ENCODE data around the gene TENM4.
A peak's percentile ranks its signal among the peaks of the same experiment; 100 is the strongest.

Gene TENM4

GRCh38 chr11:79189601-79190000 lies 251.2 kb downstream of the TENM4 start:
- H3K36me3 Mint-ChIP-seq (ENCODE audit: low read depth) = peaks cover 55% of the 10 kb centered on the region
- H3K27me3 Mint-ChIP-seq (ENCODE audit: low read depth, poor library complexity) = no peaks in the 10 kb centered on the region
- H3K9me3 Mint-ChIP-seq = peaks cover 42% of the 10 kb centered on the region
- DNase-seq = no peak
- H3K27ac Mint-ChIP-seq = no peak overlapping the region
- H3K4me3 Mint-ChIP-seq = no peak overlapping the region
- H3K4me1 Mint-ChIP-seq = no peaks in the 10 kb centered on the region
- no peak for TF ChIP-seq CTCF (IDR thresholded peaks at IDR 0.05)

GRCh38 chr11:79189055-79189454 lies 251.8 kb downstream of the TENM4 start:
- DNase-seq = no peak
- no peak for TF ChIP-seq CTCF (IDR thresholded peaks at IDR 0.05)
- H3K27me3 Mint-ChIP-seq (ENCODE audit: low read depth, poor library complexity) = no peaks in the 10 kb centered on the region
- H3K36me3 Mint-ChIP-seq (ENCODE audit: low read depth) = peaks cover 49% of the 10 kb centered on the region
- no peak overlapping the region for H3K4me3 Mint-ChIP-seq
- no peaks in the 10 kb centered on the region for H3K4me1 Mint-ChIP-seq
- no peak overlapping the region for H3K27ac Mint-ChIP-seq
- peaks cover 38% of the 10 kb centered on the region for H3K9me3 Mint-ChIP-seq

- H3K27ac Mint-ChIP-seq = no peak overlapping the region
- no peak overlapping the region for H3K4me3 Mint-ChIP-seq
- peaks cover 26% of the 10 kb centered on the region for H3K9me3 Mint-ChIP-seq
- no peaks in the 10 kb centered on the region for H3K27me3 Mint-ChIP-seq (ENCODE audit: low read depth, poor library complexity)
- peaks cover 34% of the 10 kb centered on the region for H3K36me3 Mint-ChIP-seq (ENCODE audit: low read depth)
- no peak for TF ChIP-seq CTCF (IDR thresholded peaks at IDR 0.05)
- no peak for DNase-seq
- no peaks in the 10 kb centered on the region for H3K4me1 Mint-ChIP-seq
These were observed 254.2 kb downstream of the TENM4 start for GRCh38 chr11:79186669-79187068.

GRCh38 chr11:79185351-79185750 lies 255.5 kb downstream of the TENM4 start:
- TF ChIP-seq CTCF (IDR thresholded peaks at IDR 0.05) = no peak
- Mint-ChIP-seq H3K27ac (no peak overlapping the region), H3K27me3 (ENCODE audit: low read depth, poor library complexity) (no peaks in the 10 kb centered on the region), H3K36me3 (ENCODE audit: low read depth) (peaks cover 32% of the 10 kb centered on the region), H3K4me3 (no peak overlapping the region), H3K4me1 (no peaks in the 10 kb centered on the region), H3K9me3 (peaks cover 24% of the 10 kb centered on the region)
- no peak for DNase-seq

- H3K27me3 Mint-ChIP-seq (ENCODE audit: low read depth, poor library complexity) = no peaks in the 10 kb centered on the region
- peaks cover 20% of the 10 kb centered on the region for H3K9me3 Mint-ChIP-seq
- no peak for TF ChIP-seq CTCF (IDR thresholded peaks at IDR 0.05)
- H3K27ac Mint-ChIP-seq = peak overlapping the region; percentile 12
- H3K4me1 Mint-ChIP-seq = no peaks in the 10 kb centered on the region
- peaks cover 21% of the 10 kb centered on the region for H3K36me3 Mint-ChIP-seq (ENCODE audit: low read depth)
- no peak for DNase-seq
- no peak overlapping the region for H3K4me3 Mint-ChIP-seq
These were observed 256.5 kb downstream of the TENM4 start for GRCh38 chr11:79184285-79184684.

- no peak overlapping the region for H3K4me3 Mint-ChIP-seq
- H3K36me3 Mint-ChIP-seq (ENCODE audit: low read depth) = peaks cover 9% of the 10 kb centered on the region
- H3K27ac Mint-ChIP-seq = no peak overlapping the region
- H3K27me3 Mint-ChIP-seq (ENCODE audit: low read depth, poor library complexity) = no peaks in the 10 kb centered on the region
- no peak for DNase-seq
- no peak for TF ChIP-seq CTCF (IDR thresholded peaks at IDR 0.05)
- peaks cover 7% of the 10 kb centered on the region for H3K9me3 Mint-ChIP-seq
- H3K4me1 Mint-ChIP-seq = peaks cover 8% of the 10 kb centered on the region
These were observed 258.0 kb downstream of the TENM4 start for GRCh38 chr11:79182794-79183193.

Measured in nephron progenitor cell (in vitro differentiated cells).